ENCODE measurements around the gene SH3RF1.
"Not testable (repeated sequence)": the region's sequence is repeated elsewhere in the genome, so short reads cannot be mapped to it uniquely, and the experiment has no call there.

The SH3RF1 gene

GRCh38 chr4:169278624-169279023, 7.9 kb upstream of the SH3RF1 start:
- no peak overlapping the region for H3K4me2 ChIP-seq (ENCODE audit: low read length)
- TF ChIP-seq, protein P1, sequence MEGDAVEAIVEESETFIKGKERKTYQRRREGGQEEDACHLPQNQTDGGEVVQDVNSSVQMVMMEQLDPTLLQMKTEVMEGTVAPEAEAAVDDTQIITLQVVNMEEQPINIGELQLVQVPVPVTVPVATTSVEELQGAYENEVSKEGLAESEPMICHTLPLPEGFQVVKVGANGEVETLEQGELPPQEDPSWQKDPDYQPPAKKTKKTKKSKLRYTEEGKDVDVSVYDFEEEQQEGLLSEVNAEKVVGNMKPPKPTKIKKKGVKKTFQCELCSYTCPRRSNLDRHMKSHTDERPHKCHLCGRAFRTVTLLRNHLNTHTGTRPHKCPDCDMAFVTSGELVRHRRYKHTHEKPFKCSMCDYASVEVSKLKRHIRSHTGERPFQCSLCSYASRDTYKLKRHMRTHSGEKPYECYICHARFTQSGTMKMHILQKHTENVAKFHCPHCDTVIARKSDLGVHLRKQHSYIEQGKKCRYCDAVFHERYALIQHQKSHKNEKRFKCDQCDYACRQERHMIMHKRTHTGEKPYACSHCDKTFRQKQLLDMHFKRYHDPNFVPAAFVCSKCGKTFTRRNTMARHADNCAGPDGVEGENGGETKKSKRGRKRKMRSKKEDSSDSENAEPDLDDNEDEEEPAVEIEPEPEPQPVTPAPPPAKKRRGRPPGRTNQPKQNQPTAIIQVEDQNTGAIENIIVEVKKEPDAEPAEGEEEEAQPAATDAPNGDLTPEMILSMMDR (IDR thresholded peaks at IDR 0.05): no peak
- H3K27me3 ChIP-seq (ENCODE audit: control insufficient read depth, insufficient read depth, low read length): no peaks in the 10 kb centered on the region
- no peaks in the 10 kb centered on the region for H3K9me3 ChIP-seq (ENCODE audit: control insufficient read depth, low read length)
- no peak overlapping the region for H3K4me3 ChIP-seq (ENCODE audit: low read depth, low read length)
- H2AFZ ChIP-seq: no peak overlapping the region
- no peak overlapping the region for H3K9ac ChIP-seq
- no peaks in the 10 kb centered on the region for H3K79me2 ChIP-seq
- H3K36me3 ChIP-seq (ENCODE audit: control insufficient read depth, insufficient read depth, low read length): no peaks in the 10 kb centered on the region
- no peak overlapping the region for H3K27ac ChIP-seq
- H3K4me1 ChIP-seq: no peaks in the 10 kb centered on the region

- not testable (repeated sequence) for H3K9ac ChIP-seq; H3K9me3 ChIP-seq (ENCODE audit: control insufficient read depth, low read length); H3K79me2 ChIP-seq; H3K27ac ChIP-seq; H3K27me3 ChIP-seq (ENCODE audit: control insufficient read depth, insufficient read depth, low read length); H3K4me3 ChIP-seq (ENCODE audit: low read depth, low read length); H3K4me2 ChIP-seq (ENCODE audit: low read length); H3K36me3 ChIP-seq (ENCODE audit: control insufficient read depth, insufficient read depth, low read length); H3K4me1 ChIP-seq; H2AFZ ChIP-seq
Observed at GRCh38 chr4:169277838-169278237, 7.1 kb upstream of the SH3RF1 start.

DNA sequence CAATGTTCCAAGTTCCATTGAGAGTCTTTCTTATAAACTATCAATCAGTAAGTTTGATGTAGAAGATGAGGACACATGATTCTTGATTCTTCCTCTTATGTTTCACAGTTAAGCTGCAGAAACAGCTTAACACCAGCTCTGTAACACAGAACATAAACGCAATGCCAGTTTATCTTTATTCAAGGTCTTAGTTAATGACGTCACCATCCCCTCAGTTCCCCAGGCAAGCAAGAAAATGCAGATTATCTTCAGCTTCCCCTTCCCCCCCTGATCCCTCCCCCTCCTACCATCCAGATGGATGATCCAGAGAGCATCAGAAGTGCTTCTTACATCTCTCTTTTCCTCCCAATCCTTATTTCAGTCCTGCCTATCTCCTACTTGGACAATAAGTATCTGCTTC, 4.4 kb upstream of the SH3RF1 start:
- no peaks in the 10 kb centered on the region for H3K27me3 ChIP-seq (ENCODE audit: control insufficient read depth, insufficient read depth, low read length)
- no peaks in the 10 kb centered on the region for H3K79me2 ChIP-seq
- H3K36me3 ChIP-seq (ENCODE audit: control insufficient read depth, insufficient read depth, low read length): no peaks in the 10 kb centered on the region
- H3K9ac ChIP-seq: no peak overlapping the region
- no peaks in the 10 kb centered on the region for H3K9me3 ChIP-seq (ENCODE audit: control insufficient read depth, low read length)
- H3K4me3 ChIP-seq (ENCODE audit: low read depth, low read length): no peak overlapping the region
- H2AFZ ChIP-seq: no peak overlapping the region
- no peak overlapping the region for H3K27ac ChIP-seq
- TF ChIP-seq, protein P1 (IDR thresholded peaks at IDR 0.05): no peak
- no peak overlapping the region for H3K4me2 ChIP-seq (ENCODE audit: low read length)
- peaks cover 3% of the 10 kb centered on the region for H3K4me1 ChIP-seq

DNA sequence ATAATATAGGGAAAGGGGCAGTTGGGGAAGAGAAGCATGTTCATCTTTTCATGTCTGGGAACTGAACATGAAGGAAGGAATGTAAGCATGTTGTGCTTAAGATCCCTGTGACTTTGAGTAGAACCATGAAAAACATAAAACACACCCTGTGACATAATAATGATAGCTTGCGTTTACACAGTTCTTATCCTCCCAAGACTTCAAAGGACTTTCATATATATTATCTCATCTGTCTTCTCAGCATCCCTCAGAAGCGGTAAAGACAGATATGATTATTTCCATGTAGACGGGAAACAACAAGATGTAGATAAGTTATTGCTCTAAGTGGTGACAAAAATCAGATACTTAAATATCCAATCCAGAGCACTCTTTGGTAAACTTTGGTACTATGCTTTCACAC, 3.3 kb upstream of the SH3RF1 start:
- no peak overlapping the region for H3K4me2 ChIP-seq (ENCODE audit: low read length)
- H3K36me3 ChIP-seq (ENCODE audit: control insufficient read depth, insufficient read depth, low read length): no peaks in the 10 kb centered on the region
- H3K27ac ChIP-seq: no peak overlapping the region
- no peak overlapping the region for H3K9ac ChIP-seq
- TF ChIP-seq, protein P1 (IDR thresholded peaks at IDR 0.05): no peak
- H2AFZ ChIP-seq: no peak overlapping the region
- no peaks in the 10 kb centered on the region for H3K79me2 ChIP-seq
- peaks cover 3% of the 10 kb centered on the region for H3K4me1 ChIP-seq
- no peak overlapping the region for H3K4me3 ChIP-seq (ENCODE audit: low read depth, low read length)
- H3K9me3 ChIP-seq (ENCODE audit: control insufficient read depth, low read length): no peaks in the 10 kb centered on the region
- H3K27me3 ChIP-seq (ENCODE audit: control insufficient read depth, insufficient read depth, low read length): no peaks in the 10 kb centered on the region

DNA sequence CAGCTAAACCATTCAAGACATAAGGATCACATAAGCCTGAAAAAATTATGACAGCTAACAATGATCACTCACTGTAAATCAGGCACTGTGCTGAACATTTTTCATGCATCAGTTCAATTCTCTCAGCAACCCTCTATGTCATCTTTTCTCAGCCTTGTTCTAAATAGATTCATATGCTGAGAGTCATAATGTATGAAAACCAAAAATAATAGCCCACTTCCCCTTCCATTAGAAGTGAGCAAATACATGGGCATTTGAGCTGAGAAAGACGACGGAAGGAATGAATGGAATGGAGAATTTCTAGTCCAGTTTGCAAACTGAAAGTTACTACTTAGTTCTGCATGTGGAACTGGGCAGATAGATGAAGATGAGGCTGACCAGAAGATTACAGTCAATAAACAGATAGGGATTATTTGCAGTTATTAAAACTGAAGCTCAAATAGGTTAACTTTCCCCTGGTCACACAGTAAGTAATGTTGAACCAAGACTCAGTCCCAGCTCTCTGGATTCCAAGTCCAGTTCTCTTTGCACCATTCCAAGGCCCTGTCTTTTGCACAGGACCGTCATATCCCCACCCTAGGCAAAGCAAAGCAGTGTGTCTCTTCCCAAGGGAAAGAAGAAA, 1.6 kb upstream of the SH3RF1 start:
- H3K9ac ChIP-seq: no peak overlapping the region
- H3K9me3 ChIP-seq (ENCODE audit: control insufficient read depth, low read length): no peaks in the 10 kb centered on the region
- H3K4me3 ChIP-seq (ENCODE audit: low read depth, low read length): no peak overlapping the region
- no peaks in the 10 kb centered on the region for H3K79me2 ChIP-seq
- no peak overlapping the region for H2AFZ ChIP-seq
- no peaks in the 10 kb centered on the region for H3K36me3 ChIP-seq (ENCODE audit: control insufficient read depth, insufficient read depth, low read length)
- peaks cover 3% of the 10 kb centered on the region for H3K4me1 ChIP-seq
- TF ChIP-seq, protein P1 (IDR thresholded peaks at IDR 0.05): no peak
- H3K27me3 ChIP-seq (ENCODE audit: control insufficient read depth, insufficient read depth, low read length): no peaks in the 10 kb centered on the region
- no peak overlapping the region for H3K27ac ChIP-seq
- peak overlapping the region; percentile 91 for H3K4me2 ChIP-seq (ENCODE audit: low read length)
